MM.1S (cell line): ENCODE data around the gene PIR.

ENCODE experiments used
- EZH2 ChIP-seq: fragments of 300-600 bp; sonication (generic); optimal IDR thresholded peaks from 2 replicates; pipeline ENCODE3; 2017; ENCODE audit warnings: low read depth, mild to moderate bottlenecking, antibody characterized with exemption, low read length, mixed read lengths
- EZH2phosphoT487 ChIP-seq: fragments of 300-600 bp; sonication (generic); IDR thresholded peaks from 2 replicates; pipeline ENCODE4 v1.6.1; 2018; ENCODE audit warnings: antibody characterized with exemption, low read length
- TF ChIP-seq, protein P1 (sequence below): fragments of 300-600 bp; sonication (generic); IDR thresholded peaks from 2 replicates; pipeline ENCODE4 v1.5.1; 2016; ENCODE audit warnings: antibody characterized with exemption, low read length, mixed read lengths

- TF ChIP-seq EZH2 (no peak), EZH2phosphoT487 (no peak)
- TF ChIP-seq, protein P1, sequence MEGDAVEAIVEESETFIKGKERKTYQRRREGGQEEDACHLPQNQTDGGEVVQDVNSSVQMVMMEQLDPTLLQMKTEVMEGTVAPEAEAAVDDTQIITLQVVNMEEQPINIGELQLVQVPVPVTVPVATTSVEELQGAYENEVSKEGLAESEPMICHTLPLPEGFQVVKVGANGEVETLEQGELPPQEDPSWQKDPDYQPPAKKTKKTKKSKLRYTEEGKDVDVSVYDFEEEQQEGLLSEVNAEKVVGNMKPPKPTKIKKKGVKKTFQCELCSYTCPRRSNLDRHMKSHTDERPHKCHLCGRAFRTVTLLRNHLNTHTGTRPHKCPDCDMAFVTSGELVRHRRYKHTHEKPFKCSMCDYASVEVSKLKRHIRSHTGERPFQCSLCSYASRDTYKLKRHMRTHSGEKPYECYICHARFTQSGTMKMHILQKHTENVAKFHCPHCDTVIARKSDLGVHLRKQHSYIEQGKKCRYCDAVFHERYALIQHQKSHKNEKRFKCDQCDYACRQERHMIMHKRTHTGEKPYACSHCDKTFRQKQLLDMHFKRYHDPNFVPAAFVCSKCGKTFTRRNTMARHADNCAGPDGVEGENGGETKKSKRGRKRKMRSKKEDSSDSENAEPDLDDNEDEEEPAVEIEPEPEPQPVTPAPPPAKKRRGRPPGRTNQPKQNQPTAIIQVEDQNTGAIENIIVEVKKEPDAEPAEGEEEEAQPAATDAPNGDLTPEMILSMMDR: no peak
Measured at GRCh38 chrX:15376956-15377355, 116.2 kb downstream of the PIR start.
